ENCODE measurements around the gene IDI2. TPM values are rescaled to one million over a fixed set of nuclear protein-coding genes. Genes with fewer than 3 reads are reported as not detected.

Gene IDI2
- total RNA-seq, 1 donor from 2014 or later: not detected

DNA sequence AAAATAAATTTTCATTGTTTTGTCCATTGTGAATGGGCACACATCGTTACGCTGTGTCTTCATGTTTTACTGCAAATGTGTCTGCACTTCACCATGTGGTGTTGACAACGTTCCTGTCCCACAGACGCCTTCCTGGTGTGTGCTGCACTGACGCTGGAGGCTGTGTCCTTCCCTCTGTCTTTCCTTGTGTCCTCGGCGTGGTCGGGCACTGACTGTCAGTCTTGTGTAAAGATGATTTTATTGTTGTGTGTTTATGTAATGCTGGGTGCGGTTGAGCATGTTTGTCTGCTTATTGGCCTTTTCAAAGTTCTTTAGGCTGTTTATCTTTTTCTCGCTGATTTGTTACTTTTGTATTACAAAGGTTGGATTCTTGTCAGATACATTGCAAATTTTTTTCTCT lies 18.1 kb downstream of the IDI2 start:
- Histone ChIP-seq H3K9me3 (peaks cover 2% of the 10 kb centered on the region), H3K27ac (no peak overlapping the region), H3K36me3 (peaks cover 11 to 94% of the 10 kb centered on the region in 2 donors), H3K4me1 (no peaks in the 10 kb centered on the region), H3K27me3 (no peaks in the 10 kb centered on the region), H3K4me3 (no peak overlapping the region)
- intact Hi-C loops (cut with DNase I): no loop called here
- no peak for TF ChIP-seq POLR2AphosphoS5 (IDR thresholded peaks at IDR 0.05; ENCODE audit: insufficient read depth in 1 of 2, low read depth in 1 of 2)
- TF ChIP-seq, protein P1, sequence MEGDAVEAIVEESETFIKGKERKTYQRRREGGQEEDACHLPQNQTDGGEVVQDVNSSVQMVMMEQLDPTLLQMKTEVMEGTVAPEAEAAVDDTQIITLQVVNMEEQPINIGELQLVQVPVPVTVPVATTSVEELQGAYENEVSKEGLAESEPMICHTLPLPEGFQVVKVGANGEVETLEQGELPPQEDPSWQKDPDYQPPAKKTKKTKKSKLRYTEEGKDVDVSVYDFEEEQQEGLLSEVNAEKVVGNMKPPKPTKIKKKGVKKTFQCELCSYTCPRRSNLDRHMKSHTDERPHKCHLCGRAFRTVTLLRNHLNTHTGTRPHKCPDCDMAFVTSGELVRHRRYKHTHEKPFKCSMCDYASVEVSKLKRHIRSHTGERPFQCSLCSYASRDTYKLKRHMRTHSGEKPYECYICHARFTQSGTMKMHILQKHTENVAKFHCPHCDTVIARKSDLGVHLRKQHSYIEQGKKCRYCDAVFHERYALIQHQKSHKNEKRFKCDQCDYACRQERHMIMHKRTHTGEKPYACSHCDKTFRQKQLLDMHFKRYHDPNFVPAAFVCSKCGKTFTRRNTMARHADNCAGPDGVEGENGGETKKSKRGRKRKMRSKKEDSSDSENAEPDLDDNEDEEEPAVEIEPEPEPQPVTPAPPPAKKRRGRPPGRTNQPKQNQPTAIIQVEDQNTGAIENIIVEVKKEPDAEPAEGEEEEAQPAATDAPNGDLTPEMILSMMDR (IDR thresholded peaks at IDR 0.05): no peak
- TF ChIP-seq POLR2A (IDR thresholded peaks at IDR 0.05): no peak
- DNase-seq (ENCODE audit: extremely low spot score in 2 of 2): no peak

DNA sequence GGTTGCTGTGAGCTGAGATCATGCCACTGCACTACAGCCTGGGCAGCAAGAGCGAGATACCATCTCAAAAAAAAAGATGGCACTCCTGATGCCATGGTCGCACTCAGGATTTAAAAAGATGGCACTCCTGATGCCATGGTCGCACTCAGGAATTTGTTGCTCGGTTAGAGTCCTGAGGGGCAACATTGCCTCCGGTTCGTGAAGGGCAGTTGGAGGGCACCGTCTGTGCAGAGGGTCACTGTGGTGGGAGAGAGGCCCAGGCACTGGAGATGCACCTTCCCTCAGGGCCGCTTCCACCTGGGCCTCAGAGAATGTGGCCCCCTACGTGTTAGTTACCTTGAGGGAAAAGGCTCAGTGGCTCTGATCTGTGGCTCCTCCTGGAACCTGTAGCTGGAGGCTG lies 19.1 kb downstream of the IDI2 start:
- Histone ChIP-seq H3K36me3 (peaks cover 11 to 94% of the 10 kb centered on the region in 2 donors), H3K4me3 (no peak overlapping the region), H3K4me1 (no peaks in the 10 kb centered on the region), H3K9me3 (peaks cover 5% of the 10 kb centered on the region), H3K27me3 (no peaks in the 10 kb centered on the region), H3K27ac (no peak overlapping the region)
- DNase-seq (ENCODE audit: extremely low spot score in 2 of 2): no peak
- TF ChIP-seq, protein P1 (IDR thresholded peaks at IDR 0.05): no peak
- TF ChIP-seq POLR2AphosphoS5 (IDR thresholded peaks at IDR 0.05; ENCODE audit: insufficient read depth in 1 of 2, low read depth in 1 of 2): no peak
- no peak for TF ChIP-seq POLR2A (IDR thresholded peaks at IDR 0.05)
- intact Hi-C loops (cut with DNase I): no loop called here

DNA sequence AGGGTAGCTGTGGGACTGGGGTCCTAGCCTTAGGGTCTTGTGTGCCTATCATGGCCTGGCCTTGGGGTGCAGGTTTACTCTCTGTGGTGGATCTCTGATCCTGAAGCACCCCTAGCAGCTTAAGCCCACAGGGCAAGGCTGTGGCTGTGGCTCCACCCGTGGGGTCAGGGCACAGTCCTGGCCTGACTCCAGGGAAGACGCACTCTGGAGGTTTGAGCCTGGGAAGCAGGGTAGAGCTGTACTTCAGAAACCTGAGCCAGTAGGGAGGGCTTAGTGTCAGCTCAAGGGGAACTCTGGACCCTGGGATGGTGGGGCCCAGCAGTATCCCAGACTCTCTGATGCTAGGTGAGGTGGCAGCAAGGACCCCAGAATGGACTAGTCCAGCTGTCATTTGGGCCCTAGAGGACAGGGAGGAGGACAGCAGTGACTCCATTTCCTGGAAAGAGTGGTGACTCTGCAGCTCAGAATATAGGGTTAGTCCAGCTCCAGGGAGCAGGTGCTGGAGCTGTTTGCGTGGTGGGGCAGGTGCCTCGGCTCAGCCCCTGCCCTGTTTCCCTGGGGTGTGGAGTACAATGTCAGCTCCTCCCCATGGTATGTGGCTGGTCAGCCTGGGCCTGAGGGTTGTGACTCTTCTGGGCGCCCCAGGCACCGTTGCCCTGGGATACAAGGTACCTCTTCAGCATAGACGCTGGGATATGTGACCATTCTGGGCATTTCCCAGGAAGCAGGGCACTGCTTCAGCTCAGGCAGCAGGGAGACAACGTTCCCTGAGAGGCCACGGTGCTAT lies 21.6 kb downstream of the IDI2 start:
- no peak overlapping the region for H3K4me3 ChIP-seq
- H3K9me3 ChIP-seq: peaks cover 5% of the 10 kb centered on the region
- no peak overlapping the region for H3K27ac ChIP-seq
- intact Hi-C loops (cut with DNase I): no loop called here
- TF ChIP-seq, protein P1 (IDR thresholded peaks at IDR 0.05): no peak
- TF ChIP-seq POLR2AphosphoS5 (IDR thresholded peaks at IDR 0.05; ENCODE audit: insufficient read depth in 1 of 2, low read depth in 1 of 2) (no peak), POLR2A (IDR thresholded peaks at IDR 0.05) (no peak)
- H3K36me3 ChIP-seq: peaks cover 6 to 98% of the 10 kb centered on the region in 2 donors
- no peaks in the 10 kb centered on the region for H3K4me1 ChIP-seq
- no peak for DNase-seq (ENCODE audit: extremely low spot score in 2 of 2)
- no peaks in the 10 kb centered on the region for H3K27me3 ChIP-seq

DNA sequence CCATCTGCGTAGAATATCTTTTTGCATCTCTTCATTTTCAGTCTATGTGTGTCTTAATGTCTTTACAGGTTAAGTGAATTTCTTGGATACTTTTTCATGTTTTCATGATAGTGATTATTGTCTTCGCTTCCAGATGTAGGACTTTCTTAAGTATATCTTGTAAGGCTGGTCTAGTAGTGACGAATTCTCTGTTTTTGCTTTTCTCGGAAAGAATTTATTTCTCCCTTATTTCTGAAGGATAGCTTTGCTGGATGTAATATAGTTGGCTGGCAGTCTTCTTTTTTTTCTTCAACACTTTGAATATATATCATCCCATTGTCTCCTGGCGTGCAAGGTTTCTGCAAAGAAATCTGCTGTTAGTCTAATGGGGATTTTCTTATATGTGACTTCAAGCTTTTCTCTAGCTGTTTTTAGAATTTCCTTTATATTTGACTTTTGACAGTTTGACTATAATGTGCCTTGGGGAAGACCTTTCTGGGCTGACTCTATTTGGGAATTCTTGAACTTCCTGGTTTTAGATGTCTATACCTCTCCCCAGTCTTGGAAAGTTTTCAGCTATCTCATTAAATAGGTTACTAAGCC lies 23.1 kb downstream of the IDI2 start:
- Histone ChIP-seq H3K9me3 (peaks cover 5% of the 10 kb centered on the region), H3K4me1 (no peaks in the 10 kb centered on the region), H3K36me3 (peaks cover under 1 to 98% of the 10 kb centered on the region in 2 donors), H3K4me3 (no peak overlapping the region), H3K27ac (no peak overlapping the region), H3K27me3 (no peaks in the 10 kb centered on the region)
- no peak for DNase-seq (ENCODE audit: extremely low spot score in 2 of 2)
- intact Hi-C loops (cut with DNase I): no loop called here
- TF ChIP-seq POLR2A (IDR thresholded peaks at IDR 0.05): no peak
- no peak for TF ChIP-seq POLR2AphosphoS5 (IDR thresholded peaks at IDR 0.05; ENCODE audit: insufficient read depth in 1 of 2, low read depth in 1 of 2)
- TF ChIP-seq, protein P1 (IDR thresholded peaks at IDR 0.05): no peak
